GM18502 (cell line): ENCODE data around the gene TNIP1.

Source experiments
- ATAC-seq: cut with Tn5 transposase; IDR thresholded peaks from one replicate; pipeline ENCODE4 v1.9.1; 2021; ENCODE audit warnings: mild to moderate bottlenecking; ENCODE audit not compliant: unreplicated experiment, poor library complexity

The TNIP1 gene

DNA sequence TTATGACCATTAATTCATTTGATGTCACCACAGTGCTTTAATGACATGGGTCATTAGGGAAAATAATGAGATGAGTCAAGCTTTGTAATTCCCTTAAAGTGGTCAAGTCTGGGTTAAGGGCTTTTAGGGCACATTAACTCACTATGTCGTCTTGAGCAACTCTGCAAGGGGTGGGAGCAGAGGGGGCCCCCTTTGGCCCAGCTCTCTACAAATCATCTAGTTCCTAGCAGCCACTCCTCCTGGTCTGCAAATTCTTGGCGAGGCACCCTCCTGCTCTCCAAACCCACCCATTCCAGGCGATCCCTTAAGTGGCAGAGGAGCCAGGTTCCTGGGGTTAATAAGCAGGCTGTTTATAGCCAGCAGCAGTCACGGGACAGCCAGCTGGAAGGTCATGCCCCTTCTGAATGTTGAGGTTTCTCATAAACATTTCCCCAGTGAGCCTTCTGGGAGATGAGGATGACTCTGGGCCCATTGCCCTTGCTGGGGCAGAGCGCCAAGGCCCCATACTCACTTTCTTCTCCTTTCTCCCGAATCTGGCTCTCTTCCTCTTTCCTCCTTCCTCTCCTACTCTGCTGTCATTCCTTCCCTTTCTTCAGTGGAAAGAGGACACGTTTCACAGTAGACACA is 74.8 kb downstream of the TNIP1 start:
- ATAC-seq: no peak

DNA sequence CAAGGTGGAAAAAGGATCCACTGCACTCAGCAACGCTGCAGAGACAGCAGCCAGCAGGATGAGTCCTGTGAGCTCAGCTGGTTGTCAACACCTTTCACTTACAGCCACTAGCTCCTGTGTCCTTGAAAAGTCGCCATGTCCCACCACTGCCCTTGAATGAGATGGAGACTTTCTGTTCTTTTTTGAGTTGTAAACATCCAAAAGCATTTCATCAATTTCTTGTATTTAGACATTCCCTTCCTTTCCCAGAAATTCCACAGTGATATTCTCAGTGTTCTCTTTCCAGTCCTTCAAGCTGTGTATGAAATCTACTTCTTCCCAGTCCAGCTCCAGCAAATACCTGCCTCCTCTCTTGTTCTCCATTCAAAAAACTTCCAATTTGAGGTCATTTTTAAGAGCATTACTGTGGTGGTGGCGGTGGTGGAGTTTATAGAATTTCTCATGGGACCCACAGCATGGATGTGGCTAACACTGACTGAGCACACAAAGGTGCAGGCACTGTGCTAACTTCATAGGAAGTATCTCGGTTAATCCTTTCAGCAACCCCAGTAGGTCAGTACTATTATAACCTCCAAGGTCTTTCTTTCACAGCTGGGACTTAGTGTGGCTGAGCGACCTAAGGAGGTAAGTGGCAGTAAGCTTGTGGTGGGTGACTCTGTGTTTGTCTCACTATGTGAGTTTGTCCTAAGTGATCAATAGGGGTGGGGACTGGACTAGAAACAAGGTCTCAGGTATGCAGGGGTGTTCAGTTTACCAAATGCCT is 75.5 kb downstream of the TNIP1 start:
- ATAC-seq: no peak

DNA sequence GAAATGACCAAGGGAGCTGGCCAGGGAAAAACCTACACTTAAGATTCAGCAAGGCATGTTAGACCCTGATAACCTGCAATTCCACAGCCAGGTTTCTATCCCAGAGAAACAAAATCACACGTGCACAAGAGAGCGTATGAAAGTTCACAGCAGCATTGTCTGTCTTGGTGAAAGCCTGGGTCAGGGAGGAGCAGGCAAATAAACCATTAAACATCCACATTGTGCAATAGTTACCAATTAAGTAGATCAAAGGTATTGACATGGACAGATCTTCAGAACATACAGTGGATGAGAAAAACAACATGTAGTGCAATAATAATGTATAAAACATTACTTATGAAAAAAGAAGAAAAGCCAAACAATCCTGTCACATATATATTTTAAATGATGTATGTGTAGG is 76.3 kb downstream of the TNIP1 start:
- ATAC-seq: no peak

DNA sequence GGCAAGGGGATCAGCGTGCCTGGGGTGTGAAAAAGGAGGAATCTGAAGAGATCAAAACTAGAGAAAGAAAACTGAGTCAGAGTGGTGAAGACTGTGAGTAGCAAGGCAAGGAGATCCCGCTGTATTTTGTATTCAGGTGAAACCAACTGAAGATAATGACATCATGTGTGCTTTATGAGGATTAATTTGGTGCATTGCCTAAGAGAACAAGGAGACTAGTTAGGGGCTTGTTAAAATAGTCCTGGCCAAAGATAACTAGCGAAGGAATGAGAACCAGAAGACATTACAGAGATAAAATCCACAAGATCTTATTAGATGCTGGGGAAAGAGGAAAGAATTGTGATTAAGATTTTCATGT is 77.4 kb downstream of the TNIP1 start:
- ATAC-seq: no peak

DNA sequence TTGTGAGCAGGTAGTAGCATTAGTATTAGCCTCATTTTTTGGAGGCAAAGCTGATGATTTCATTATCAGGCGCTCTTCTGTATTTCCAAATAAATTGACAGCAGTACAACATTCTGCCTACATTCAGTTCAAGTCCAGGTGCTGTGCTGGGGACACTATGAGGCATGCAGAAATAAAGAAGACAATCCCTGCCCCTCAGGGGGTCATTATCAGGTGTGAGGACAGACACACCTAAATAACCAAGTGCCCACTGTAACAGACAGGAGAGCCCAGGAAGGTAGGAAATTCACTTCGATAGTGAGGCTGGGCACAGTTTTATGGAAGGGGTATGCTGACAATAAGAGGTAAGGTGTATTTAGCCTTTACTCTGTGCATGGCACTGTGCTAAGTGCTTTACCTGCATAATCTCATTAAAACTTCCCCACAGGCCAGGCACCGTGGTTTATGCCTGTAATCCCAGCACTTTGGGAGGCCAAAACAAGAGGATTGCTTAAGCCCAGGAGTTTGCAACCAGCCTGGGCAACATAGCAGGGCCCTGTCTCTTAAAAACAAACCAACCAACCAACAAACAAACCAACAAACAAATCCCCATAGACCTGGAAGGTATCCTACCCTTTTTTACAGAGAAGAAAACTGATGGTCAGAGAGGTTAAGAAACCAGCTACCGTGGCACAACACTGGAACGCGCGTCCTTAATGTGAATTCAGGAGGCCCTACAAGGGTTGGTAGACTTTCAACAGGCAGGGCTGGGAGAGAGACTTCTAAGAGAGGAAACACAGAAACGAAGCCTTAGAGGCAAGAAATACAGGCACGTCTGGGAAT is 77.9 kb downstream of the TNIP1 start:
- ATAC-seq: no peak

- no peak for ATAC-seq
Measured at GRCh38 chr5:151002250-151002649, 78.6 kb downstream of the TNIP1 start.

DNA sequence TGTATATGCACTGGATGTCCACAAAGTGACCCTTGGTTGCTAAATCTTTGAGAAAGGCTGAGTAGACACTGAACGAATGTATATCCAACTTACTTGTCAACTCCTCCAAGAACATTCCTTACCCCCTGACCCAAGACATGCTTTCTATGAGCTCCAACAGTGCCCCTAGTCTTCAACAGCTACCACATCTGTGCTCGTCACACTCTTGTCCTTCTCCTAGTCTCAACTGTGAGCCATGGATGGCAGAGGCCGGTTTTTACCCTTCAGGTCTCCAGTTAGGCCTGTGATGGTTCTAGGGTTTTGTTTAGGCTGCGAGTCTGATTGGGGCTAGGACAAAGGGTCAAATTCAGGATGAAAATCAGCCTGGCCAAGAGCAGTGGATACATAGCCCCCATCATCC is 79.4 kb downstream of the TNIP1 start:
- no peak for ATAC-seq

DNA sequence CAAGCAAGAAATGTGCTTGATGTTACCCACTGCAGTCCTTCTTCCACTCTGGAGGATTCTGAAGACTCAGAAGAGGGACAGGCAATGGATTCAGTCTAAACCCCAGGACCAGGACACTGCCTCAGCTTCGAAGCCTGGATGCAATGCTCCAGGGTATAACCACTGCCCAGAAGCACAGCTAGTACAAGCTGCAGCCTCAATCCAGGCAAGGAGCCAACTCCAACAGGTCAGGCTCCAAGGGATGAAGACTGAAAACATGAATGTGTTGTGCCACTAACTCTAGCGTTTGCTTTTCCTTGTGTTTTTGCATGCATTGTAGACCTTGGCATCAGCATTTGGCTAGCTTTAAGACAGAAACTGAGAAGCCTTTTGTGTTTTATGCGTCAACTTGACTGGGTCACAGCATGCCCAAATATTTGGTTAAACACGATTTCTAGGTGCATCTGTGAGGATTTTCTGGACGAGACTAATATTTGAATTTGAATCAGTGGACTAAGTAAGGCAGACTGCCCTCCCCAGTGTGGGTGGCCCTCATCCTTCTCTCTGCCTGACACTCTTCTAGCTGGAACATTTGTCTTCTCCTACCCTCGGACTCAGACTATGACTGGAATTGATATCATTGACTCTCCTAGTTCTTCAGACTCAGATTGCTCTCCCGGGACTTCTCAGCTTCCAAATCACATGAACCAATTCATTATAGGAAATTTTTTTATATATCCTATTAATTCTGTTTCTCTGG is 81.0 kb downstream of the TNIP1 start:
- ATAC-seq: no peak

- no peak for ATAC-seq
Measured at GRCh38 chr5:150993826-150994412, 86.9 kb downstream of the TNIP1 start.

DNA sequence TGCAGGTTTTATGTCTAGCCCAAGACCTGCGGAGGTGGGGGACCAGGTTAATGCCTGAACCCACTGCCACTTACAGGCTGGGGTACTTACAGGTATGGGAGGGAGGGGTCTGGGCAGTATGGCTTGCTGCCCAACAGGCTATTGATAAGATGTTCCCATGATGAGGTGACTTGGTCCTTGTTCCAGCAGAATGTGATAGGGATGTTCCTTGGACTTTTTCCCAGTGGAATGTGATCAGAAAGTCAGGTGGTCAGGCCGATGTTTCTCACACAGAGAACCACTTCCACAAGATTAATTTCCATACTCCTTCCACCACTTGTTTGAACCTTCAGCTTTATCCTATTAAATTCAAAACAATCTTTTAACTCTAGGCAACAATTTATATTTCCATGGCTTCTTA is 87.4 kb downstream of the TNIP1 start:
- ATAC-seq: no peak

- no peak for ATAC-seq
Measured at GRCh38 chr5:150992705-150993104, 88.1 kb downstream of the TNIP1 start.

GRCh38 chr5:150989695-150990094 is 91.1 kb downstream of the TNIP1 start:
- ATAC-seq: no peak

- ATAC-seq: no peak
Measured at GRCh38 chr5:150987746-150988145, 93.1 kb downstream of the TNIP1 start.
